ENCODE measurements around the gene GPR35.
"Not testable (repeated sequence)": the region's sequence is repeated elsewhere in the genome, so short reads cannot be mapped to it uniquely, and the experiment has no call there.

GPR35 gene

DNA sequence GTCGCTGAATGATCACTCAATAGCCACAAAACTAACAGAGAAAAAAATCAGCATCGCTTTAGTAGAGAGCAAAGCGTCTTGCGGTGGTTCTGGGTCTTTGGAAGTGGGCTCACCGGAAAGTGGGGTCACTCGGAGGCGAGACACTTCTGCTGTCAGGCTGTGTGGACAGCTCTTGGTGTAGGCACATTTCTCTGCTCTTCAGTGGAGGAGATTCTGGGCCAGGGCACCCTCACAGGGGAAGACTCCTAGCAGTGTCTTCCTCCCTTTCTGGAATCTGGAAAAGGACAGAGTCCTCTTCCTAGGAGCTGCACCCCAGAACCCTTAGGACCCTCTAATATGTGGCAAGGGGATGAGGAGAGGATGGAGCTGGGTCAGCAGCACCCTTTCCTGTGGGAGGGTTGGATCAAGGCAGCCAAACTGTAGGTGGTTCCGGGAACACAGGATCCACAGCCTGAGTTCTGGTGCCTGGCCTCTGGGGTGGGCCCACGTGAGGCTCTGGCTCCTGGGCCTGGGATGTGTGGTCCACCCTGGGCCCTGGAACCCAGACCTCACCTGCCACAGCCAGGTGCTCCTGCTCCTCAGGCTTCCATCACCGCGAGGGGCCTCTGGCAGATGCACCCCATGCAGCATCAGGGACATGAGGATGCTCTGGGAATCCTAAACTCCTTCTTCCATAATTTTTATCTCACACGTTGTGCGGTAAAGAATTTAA lies 25.1 kb downstream of the GPR35 start:
- DNase-seq = no peak

DNA sequence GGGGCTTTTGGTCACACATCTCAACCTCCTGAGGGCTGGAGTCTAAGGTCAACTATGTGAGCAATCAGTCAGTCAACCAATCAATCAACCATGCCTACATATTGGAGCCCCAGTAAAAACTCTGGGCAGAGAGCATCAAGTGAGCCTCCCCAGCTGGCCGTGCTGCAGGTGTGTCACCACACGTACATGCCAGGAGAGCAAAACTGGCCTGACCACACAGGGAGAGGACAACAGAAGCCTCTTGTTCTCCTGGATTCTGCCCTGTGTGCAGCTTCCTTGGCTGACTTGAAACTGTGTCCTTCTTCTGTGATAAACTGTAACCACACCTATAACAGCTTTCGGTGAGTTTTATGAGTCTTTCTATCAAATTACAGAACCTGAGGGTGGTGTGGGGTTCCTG lies 25.9 kb downstream of the GPR35 start:
- no peak for DNase-seq

DNA sequence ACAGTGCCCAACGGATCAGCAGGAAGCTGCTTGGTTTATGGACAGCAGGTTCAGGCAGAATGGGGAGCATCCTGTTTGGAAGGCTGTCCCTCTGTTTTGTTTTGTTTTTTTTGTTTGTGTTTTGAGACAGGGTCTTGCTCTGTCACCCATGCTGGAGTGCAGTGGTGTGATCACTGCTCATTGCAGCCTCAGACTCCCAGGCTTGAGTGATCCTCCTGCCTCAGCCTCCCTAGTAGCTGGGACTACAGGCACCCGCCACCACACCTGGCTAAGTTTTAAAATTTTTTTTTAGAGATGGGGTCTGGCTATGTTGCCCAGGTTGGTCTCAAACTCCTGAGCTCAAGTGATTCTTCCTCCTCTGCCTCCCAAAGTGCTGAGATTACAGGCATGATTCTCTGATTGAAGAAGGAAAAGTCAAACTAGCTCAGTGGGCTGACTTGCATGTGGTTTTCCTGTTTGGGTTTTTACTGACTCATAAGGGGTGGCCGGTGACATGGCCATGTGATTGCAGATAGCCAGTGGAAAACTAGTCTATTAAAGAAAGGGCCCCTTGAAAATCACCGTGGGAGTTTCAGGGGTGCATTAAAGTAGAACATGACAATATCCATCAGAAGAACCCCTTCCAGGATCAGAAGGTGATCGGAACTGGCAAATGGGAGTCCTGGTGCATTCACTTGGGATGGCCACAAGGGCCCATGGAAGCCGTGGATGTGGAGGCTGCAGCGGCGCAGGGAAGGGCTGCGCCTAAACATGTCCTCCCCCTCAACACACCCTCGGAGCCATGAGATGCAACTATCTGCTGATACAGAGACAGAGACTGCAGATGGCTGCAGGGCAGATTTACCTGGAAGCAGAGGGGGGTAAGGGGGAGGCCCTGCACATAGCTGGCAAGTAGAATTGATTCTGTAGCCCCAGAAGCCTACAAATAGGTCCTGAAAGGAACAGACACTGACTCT lies 30.9 kb downstream of the GPR35 start:
- no peak for DNase-seq

- not testable (repeated sequence) for DNase-seq
Observed at GRCh38 chr2:240659883-240660282, 34.6 kb downstream of the GPR35 start.

GRCh38 chr2:240662681-240663080 lies 37.4 kb downstream of the GPR35 start:
- DNase-seq = no peak

GRCh38 chr2:240663546-240664190 lies 38.4 kb downstream of the GPR35 start:
- no peak for DNase-seq

GRCh38 chr2:240664622-240665021 lies 39.3 kb downstream of the GPR35 start:
- no peak for DNase-seq

- no peak for DNase-seq
Observed at GRCh38 chr2:240670402-240670801, 45.1 kb downstream of the GPR35 start.

GRCh38 chr2:240670950-240671349 lies 45.7 kb downstream of the GPR35 start:
- no peak for DNase-seq

DNA sequence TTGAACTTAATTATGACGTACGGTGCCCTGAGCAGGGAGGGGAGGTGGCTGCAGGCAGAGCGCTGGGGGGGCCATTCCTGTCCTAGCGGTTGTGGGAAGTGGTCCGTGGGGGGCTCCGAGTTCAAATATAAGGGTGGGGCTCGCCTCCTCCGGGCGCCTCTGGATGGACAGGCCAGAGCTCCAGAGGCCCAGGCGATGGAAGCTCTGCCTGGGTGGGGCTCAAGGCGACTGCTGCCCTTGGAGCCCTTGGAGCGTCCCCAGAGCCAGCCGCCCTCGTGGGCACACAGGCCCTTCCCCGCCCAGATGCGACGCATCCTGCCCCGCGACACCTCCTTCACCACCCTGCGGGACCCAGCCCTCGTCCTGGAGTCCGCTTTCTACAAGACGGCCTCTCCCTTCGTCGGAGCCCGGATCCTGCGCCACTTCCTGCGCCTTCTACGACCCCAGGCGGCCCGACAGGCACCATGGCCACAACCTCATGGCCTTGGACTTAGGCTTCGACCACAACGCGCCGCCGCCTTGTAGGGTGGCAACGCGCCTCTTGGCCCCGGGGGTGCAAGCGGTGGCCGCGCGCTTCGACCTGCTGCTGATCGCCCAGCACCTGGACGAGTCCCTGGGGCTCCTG lies 46.9 kb downstream of the GPR35 start:
- DNase-seq = no peak

GRCh38 chr2:240672701-240673190 lies 47.5 kb downstream of the GPR35 start:
- DNase-seq = no peak

DNA sequence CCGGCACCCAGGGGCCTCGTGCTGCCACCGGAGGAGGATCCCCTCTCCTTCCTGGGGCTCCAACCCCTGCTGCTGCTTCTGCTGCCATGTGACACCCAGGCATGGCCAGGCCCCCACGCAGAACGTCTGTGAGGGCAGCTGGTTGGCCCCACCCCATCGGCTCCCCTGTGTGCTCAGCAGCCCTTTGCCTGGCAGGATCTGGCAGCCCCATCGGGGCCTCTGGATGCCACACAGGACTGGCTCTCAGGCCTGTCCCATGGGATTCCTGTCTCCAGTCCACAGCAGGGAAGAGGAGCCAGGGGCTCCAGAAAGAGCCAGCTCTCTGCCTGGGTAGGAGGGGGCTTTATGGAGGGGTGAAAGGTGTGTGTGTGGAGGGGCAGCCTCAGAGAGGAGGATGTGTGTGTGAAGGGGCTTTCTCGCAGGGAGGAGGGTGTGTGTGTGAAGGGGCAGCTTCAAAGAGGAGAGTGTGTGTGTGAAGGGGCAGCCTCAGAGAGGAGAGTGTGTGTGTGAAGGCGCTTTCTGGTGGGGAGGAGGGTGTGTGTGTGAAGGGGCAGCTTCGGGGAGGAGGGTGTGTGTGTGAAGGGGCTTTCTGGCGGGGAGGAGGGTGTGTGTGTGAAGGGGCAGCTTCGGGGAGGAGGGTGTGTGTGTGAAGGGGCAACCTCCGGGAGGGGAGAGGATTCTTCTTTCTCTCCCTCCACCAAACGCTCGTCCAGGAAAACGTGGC lies 49.3 kb downstream of the GPR35 start:
- not testable (repeated sequence) for DNase-seq

- DNase-seq = not testable (repeated sequence)
Observed at GRCh38 chr2:240675345-240675744, 50.1 kb downstream of the GPR35 start.

DNA sequence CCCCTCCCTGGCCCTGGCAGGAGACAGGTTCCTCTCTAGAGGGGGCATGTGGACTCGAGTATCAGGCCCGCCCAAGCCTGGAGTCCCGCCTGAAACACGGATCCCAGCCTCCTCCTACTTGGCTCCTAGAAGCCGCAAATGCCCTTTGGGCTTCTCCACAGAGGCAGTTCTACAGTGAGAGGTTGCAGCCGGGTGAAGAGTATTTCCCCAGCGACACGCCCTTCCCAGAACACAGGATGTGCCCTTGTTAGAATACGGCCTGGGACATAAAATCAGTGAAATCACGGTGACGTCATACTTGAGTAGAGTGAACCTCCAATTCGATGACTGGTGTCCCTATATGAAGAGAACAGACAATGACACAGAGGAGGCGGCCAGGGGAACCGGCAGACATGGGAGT lies 52.8 kb downstream of the GPR35 start:
- not testable (repeated sequence) for DNase-seq

- DNase-seq = not testable (repeated sequence)
Observed at GRCh38 chr2:240678909-240679308, 53.6 kb downstream of the GPR35 start.

DNA sequence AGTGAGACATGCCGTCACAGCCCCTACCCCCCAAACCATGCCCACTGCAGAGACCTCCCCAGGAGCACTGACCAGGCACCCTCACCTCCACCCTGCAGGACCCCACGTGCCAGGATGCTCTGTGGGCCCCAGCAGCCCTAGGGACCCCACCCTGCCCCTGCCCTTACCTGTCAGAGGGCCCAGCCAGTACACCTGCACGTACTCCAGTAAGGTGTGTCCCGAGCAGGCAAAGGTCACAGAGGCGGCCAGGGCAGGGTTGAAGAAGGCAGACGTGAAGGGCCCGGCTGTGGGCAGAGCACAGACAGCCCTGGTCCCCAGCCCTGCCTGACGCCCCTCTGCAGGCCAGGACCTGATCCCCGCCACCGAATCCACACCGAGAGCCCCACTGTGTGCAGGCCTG lies 54.9 kb downstream of the GPR35 start:
- DNase-seq = not testable (repeated sequence)
